HG03064 (cell line): ENCODE measurements around the gene LGALS3BP.

Experiments used
- ATAC-seq: cut with Tn5 transposase; IDR thresholded peaks from one replicate; pipeline ENCODE4 v1.9.1; 2021; ENCODE audit warnings: low read depth; ENCODE audit not compliant: unreplicated experiment

Gene LGALS3BP

DNA sequence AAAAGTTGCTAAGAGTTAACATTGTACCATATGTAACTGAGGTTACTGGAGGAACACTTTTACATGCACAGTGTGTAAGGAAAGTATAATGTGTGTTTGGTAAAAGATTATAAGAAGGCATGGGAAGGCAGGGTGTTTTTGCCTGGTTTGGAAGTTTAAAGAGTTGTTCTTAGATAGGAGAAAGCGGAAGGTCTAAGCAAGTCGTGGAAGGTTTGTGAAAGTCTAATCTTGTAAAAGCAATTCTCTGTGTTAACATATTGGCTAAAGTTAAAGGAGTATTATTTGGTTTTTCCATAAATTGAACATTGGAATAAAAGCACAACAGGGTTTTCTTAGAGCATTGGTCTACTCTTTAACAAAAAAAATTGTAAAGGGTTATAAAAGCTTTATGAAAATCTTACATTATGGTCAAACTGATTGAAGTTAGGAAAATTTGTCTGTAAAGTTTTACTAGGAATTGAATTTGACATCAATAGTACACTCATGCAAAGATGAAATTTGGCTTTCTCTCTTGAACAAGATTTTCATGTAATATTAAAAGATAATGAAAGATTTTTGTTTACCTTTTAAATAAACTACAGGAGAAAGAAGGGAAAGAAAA lies 34.5 kb upstream of the LGALS3BP start:
- no peak for ATAC-seq

DNA sequence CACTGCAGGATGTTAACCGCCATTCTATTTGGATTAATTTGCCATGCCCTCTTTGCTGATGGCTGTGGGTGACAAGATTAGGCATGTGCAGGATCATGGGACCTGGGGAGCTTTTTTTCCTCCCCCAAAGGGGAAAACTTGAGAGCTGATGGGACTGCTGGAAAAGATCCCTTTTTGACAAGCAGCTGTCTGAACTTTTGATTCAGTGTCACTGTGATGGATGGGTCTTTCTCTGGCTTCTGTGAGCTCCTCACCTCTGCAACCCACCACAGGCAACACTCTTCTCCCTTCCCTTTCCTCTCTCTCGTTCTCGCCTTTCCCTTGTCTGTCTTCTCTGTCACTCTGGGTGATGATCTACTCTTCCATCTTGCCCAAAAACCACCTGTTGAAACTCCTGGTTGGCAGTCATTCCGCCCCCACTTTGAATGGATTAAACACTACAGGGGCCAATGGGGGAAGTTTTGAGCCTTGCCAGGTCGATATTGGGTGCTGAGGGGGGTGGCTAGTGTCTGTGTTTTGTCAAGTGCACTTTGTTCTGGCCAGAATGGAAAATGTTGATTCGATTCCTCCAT lies 32.9 kb upstream of the LGALS3BP start:
- ATAC-seq = no peak

DNA sequence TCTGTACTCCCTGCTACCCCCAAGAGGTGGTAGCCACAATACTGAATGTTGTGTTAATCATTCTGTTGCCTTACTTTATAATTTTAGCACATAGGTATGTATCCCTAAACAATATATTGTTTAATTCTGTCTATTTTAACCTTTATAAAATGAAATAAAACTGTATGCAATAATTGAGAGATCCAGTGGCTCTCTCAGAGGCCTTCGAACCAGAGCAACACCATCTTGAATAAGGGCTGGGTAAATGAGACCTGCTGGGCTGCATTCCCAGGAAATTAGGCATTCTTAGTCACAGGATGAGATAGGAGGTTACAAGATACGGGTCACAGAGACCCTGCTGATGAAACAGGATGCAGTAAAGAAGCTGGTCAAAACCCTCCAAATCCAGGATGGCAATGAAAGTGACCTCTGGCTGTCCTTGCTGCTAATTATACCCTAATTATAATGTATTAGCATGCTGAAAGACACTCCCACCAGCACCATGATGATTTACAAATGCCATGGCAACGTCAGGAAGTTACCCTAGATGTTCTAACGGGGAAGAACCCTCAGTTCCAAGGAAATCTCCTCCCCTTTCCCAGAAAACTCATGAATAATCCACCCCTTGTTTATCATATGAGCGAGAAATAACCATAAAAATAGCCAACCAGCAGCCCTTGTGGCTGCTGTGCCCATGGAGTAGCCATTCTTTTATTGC lies 31.9 kb upstream of the LGALS3BP start:
- no peak for ATAC-seq

DNA sequence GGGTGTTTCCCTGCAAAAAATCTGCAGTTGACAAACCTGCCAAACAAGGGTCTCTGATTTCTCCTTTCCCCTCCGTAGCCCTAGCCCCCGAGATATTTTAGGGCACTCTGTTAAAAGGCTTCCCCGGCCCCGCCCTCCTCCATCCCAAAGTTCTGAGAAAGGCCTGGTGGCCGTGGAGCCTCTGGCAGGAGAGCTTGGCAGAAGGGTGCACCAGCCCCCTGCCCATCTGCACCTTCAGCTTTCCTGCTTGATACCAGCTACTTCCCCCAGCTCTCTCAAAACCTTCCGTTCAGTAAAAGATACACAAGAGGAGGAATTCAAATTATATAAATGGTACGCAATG lies 30.6 kb upstream of the LGALS3BP start:
- ATAC-seq = no peak

DNA sequence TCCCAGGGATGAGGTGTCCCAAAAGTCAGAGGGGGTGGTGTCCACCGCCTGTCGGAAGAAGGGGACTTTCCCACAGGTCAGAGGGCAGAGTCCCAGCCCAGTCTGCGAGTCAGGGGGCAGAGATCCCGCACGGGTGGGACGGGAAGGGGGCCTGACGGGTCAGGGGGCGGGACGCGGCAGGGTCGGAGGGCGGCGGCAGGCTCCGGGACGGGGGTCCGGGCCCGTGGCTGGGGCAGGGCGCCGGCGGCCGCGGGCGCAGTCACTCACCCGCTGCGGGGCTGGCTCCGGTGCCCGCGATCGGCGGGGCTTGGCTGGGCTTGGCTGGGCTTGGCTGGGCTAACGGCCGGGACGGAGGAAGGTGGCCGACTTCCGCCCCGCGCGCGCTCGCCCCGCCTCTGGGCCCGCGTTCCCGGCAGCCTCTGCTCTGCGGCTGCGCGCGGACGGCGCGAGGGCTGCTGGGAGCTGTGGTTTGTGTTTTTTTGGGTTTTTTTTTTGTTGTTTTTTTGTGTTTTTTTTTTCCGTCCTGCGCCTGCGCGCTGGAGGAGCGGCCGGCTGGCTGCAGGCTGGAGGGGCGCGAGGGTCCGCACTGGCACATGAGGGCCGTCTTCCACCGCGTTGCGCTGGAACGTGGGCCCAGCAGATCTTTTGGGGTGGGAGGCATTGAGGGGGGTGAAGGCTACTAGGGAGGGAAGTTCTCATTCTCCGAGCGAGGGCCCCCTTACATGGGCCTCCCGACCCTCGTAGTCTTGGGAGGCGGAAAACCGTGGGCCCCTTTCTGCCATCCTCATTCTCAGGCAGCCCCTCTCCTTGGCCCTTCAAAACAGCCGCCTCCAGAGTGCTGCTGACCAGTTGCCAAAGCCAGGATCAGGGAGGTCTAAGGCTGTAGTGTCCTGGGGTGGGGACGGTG lies 29.9 kb upstream of the LGALS3BP start, which contains the start of gene CANT1:
Gene CANT1, minus strand, starts transcription at position 368 of the 907 bp plus-strand sequence. CDS start 12,142 bp downstream, outside the sequence.
- ATAC-seq = peak; percentile 60

DNA sequence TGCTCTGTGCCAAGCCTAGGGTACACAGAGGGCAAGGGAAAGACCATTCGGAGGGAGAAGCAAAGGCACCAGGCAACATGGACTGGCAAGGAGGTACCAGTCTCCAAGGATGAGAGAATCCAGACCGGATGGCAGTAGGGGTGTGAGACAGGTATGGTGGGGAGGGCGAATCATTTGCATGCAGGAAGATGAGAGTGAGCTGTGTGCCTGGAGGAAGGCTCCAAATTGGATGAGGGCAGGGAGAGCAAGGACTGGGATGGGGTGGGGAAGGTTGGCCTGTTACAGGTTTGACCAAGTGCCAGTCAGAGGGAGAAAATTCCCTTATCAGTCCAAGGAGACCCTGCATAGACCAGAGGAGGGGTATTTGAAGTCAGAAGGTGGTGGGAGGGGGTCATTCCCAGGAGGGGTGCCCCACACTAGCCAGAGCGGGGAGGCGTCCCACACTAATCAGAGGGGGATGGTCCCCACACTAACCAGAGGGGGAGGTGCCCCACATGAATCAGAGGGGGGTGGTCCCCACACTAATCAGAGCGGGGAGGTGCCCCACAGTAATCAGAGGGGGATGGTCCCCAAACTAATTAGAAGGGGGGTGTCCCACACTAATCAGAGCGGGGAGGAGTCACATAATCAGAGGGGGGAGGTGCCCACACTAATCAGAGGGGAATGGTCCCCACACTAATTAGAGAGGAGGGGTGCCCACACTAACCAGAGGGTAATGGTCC lies 29.1 kb upstream of the LGALS3BP start:
- ATAC-seq = no peak

DNA sequence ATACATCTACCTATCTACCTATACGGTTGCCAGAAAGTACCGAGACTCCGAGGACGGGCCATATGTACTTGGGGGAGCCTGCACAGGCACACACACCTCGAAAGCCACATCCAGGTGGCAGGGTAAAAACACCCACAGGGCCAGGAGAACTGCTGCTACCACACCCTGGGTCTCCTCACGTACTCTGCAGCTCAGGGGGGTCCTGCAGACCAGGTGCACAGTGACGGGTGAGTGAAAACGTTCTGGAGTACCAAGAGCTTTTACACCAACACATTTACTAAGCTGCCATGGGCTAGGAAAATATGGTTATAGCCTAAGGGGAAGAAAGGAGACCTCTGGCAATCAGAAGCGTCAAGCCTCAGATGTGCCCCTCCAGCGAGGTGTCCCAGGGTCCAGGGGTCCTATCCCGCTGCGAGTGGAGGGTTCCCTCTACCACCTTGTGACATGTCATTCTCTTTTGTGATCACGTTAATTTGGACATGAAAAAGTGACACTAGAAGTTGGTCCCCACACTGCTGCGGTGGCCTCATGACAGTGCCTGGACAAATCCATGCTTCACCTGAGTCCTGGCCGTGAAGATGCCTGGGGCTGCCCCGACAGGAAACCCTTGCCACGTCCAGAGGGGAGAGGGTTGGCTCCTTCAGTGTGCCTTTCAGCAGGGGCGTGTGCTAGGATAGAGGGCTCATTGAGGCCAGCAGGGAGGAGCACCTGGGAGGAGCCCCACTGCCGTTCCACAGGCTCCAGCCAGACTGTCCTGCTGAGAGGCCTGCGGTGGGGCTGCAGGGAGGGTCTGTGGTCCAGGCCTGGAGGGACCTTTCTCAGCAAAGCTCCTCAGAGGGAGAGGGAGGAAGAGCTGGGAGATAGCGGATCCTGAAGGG lies 28.0 kb upstream of the LGALS3BP start:
- no peak for ATAC-seq

DNA sequence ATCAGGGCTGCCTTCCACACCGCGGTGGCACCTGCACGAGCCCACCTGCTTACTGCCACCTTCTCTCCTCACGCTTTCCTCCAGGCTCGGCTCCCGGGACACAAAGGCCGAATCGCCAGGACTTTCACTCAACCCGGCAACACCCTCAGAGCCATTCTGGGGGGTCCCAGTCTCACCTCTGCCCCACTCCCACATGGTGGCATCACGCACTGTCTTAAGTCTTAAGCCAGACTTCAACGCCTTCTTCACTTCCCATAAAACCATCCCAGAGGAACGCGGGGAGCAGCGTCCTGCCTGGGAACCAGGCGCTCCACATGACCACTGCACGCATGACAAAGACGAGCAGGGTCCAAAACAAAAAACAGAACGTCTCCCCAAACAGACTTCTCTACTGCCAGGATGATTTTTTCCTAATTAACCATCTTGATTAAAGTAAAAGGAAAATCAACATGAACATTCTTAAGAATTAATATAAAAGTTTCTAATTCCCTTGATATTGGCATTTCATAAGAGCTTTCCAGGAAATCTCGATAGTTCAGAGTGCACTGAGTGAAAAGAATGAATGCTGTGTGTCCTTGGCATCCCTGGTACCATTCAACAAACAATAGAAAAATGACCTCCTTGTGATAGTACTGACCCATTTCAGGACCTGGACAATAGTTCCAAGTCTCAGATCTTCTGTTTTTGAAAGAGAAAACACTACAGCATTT lies 27.2 kb upstream of the LGALS3BP start:
- no peak for ATAC-seq

DNA sequence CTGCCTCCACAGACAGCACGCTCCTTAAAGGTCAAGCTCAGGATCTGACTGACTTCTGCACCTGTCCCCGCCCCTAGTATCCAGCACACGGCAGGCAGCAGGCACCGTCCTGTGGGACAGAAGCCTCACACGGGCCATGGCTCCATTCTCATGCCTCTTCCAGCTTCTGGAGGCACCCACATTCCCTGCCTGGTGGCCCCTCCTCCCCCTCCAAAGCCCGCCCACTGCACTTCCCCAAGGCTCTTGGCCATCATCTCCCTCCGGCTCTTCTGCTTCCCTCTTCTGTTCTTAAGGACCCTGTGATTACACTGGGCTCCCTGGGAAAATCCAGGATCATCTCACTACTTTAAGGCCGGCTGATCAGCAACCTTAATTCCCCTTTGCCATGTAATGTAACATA lies 26.3 kb upstream of the LGALS3BP start:
- no peak for ATAC-seq

DNA sequence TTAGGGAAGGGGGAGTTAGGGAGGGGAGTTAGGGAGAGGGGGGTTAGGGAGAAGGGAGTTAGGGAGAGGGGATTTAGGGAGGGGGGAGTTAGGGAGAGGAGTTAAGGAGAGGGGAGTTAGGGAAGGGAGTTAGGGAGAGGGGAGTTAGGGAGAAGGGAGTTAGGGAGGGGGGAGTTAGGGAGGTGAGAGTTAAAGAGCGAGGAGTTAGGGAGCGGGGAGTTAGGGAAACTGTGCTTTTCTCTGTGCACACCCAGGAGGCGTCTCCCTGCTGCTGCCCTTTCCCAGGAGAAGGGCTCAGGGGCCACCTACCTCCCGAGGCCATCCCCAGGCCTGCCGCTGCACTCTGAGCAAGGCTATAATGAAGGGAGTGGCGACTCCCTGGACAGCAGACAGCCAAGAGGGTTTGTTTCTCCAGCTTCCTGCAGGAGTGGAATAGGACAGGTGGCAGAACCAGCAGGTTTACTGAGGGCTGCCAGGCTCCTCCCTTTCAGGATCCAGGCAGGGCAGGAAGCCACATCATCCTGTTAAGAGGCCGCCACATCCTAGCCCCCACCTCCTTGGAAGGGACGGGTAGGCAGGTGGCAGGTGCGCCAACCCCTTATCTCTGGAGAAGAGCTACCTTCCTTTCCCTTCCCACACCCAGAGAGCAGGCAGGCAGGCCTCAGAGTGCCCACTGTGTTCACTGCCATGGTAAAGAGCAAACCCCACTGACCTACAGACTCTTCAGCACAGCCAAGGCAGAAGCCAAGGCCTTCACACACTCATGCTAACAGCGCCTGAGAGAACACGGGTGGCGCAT lies 25.5 kb upstream of the LGALS3BP start:
- no peak for ATAC-seq

DNA sequence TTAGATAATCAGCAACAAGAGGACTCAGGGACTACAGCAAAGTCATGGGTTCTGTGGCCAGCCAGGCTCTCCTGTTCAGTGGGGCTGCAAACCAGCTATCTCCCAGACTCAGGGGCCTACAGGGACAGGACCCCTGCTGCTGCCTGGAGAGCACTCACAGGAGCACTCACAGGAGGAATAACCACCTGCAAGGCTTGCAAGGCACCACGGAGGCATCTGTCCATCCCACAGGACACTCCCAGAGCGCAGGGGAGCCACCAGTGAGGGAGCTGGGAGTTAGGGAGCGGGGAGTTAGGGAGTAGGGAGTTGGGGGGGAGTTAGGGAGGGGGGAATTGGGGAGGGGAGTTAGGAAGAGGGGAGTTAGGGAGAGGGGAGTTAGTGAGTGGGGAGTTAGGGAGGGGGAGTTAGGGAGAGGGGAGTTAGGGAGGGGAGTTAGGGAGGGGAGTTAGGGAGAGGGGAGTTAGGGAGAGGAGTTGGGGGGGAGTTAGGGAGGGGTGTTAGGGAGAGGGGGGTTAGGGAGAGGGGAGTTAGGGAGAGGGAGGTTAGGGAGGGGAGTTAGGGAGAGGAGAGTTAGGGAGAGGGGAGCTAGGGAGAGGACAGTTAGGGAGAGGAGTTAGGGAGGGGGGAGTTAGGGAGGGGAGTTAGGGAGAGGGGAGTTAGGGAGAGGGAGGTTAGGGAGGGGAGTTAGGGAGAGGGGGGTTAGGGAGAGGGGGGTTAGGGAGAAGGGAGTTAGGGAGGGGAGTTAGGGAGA lies 24.1 kb upstream of the LGALS3BP start:
- no peak for ATAC-seq

DNA sequence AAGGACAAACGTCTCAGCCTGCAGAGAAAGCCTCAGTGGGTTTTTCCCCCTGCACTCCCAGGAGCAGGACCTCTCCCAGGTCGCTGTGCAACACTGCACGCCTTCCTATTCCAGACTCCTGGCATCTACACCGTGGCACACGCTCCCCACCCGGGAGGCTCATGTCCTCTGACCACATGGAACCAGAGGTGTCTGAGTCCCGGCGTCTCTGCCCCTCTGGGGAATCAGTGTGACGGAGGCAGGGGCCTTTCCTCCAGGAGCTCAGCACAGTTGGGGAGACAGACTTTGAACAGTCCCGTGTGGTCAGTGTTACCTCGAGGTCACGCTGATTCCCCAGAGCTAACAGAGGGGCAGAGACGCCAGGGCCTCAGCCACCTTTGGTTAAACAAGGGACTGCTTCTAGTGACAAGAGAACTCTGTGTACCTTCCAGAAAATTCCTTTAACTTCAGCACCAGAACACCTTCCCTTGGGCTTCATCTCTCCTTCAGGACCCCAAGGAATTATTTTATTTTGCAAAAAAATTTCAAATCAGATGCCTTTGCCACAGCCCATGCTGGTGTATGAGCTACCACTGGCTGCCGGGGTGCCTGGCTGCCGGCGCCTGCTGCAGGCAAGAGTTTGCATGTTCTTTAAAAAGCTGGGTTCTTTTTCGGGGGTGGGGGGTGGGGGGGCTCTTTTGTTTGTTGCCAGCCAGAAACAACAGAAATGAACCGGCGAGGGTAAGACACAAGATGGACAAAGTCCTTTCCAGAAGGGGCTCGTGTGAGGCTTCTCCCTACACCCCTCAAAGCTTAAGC lies 23.3 kb upstream of the LGALS3BP start:
- ATAC-seq = no peak

DNA sequence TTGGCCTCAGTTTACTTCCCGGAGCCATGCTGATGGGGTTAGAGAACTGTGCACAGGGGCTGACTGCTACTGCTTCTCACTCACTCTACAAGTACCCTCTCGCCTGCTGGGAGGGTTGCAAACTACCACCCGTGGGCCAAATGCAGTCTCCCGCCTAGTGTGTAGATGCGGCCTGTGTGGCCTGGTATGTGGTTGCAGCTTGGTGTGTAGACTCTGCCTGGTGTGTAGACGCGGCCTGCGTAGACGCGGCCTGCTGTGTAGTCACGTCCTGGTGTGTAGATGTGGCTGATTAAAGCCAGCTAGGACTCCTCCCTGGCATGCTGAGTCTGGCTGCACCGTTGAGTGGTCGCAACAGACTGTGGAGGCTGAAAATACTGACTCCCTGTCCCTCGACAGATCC lies 22.6 kb upstream of the LGALS3BP start:
- ATAC-seq = no peak

DNA sequence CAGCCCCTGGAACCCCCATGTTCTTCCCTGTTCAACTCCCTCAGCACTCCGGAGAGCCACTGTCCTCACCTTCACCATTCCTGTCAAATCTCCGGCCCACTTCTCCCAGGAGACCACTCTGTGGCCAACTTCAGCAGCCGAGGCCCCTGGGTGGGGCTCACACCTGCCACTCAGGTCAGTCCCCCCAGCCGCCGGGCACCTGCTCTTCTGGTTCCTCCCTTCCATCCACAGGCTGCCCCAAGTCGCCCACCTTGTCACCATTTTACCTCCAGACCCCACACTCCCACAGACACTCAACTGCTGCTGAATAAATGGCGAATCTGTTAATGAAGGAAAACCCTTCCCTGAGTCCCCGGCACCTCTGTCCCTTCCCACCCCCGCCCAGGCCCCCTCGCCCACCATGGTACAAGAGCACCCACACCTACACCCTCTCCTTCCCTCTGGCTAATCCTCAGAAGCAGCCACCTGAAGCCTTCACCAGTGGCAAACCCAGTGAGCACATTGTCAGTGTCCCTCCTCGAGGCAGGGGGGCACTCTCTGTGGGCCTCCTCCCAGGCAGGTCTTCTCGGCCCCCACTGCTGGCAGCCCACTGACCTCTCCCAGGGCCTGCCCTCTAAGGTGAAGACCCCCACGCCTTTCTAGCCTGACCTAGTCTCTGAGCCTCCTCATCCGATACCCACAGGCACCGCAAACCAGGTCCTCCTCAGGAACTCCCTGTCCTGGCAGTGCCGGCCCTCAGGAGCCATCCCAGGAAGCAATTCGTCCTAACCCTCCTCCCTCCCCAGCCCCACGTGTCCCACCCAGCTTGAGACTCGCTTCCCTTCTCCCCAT lies 21.7 kb upstream of the LGALS3BP start:
- no peak for ATAC-seq

DNA sequence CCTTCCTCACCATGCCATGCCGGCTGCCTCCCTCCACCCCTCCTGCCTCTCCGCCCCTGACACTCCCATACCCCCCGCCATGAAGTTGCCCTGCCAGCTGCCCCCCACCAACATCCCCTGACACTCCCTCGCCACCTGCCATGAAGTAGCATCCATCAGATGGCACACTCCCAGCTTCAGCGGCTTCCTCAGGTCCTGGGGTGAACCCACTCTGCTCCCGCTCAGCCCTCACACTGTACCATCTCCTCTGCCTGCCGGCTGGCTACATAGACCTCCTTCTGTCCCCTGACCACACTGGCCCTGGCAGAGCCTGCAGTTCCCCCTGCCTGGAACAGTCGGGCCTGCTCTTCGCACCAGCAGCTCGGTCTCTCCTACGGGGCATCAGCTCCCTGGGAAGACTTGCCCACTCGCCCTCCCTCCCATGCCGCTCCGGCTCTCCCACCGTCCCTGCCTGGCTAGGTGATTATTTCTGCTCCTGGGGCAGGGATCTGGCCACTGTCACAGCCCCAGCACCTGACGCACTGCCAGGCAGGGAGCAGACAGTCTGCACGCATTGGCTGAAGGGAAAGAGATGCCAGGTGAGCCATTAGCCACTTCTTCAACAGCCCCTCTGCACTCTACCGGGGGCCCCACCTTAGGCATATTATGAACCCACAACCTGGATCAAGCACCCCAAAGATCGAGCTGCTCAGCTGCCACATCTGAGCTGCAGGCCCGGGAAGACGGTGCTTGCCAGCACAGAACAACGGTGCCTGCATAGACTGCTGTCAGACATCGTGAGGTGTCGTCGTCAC lies 20.9 kb upstream of the LGALS3BP start:
- no peak for ATAC-seq
